ENCODE results near the gene KIR3DL3. TPM values are rescaled to one million over a fixed set of nuclear protein-coding genes. Genes with fewer than 3 reads are reported as not detected.
"Not testable (repeated sequence)": the region's sequence is repeated elsewhere in the genome, so short reads cannot be mapped to it uniquely, and the experiment has no call there.

The KIR3DL3 gene
- total and polyA plus RNA-seq, 7 donors, result 0.06 TPM; not detected in 6

- H3K4me3 ChIP-seq; intact Hi-C loops (cut with DNase I): not testable (repeated sequence)
- WGBS, 2 donors, result 73 to 79% methylated on average over 13 to 14 of the region's 15 CpGs
Measured at GRCh38 chr19:54771018-54771960, 47.0 kb downstream of the KIR3DL3 start.

GRCh38 chr19:54772666-54773065, 48.4 kb downstream of the KIR3DL3 start:
- H3K27me3 ChIP-seq; intact Hi-C loops (cut with DNase I); H3K36me3 ChIP-seq; H3K4me3 ChIP-seq; DNase-seq; H3K4me1 ChIP-seq; H3K27ac ChIP-seq; H3K9me3 ChIP-seq: not testable (repeated sequence)
- WGBS, 2 donors, result 40 to 50% methylated on average over 2 of the region's 2 CpGs

More at GRCh38 chr19:54771018-54771960, 47.0 kb downstream of the KIR3DL3 start:
- not testable (repeated sequence) for H3K4me1 ChIP-seq, H3K27me3 ChIP-seq, H3K27ac ChIP-seq, H3K36me3 ChIP-seq, DNase-seq, H3K9me3 ChIP-seq

- DNase-seq, result not testable (repeated sequence)
Measured at GRCh38 chr19:54775095-54775815, 51.0 kb downstream of the KIR3DL3 start.

GRCh38 chr19:54775830-54776229, 51.6 kb downstream of the KIR3DL3 start:
- H3K4me1 ChIP-seq; H3K4me3 ChIP-seq; intact Hi-C loops (cut with DNase I); H3K36me3 ChIP-seq; H3K9me3 ChIP-seq; H3K27me3 ChIP-seq; H3K27ac ChIP-seq; DNase-seq: not testable (repeated sequence)
- 68% methylated on average over 8 of the region's 8 CpGs for WGBS, 2 donors

More at GRCh38 chr19:54775095-54775815, 51.0 kb downstream of the KIR3DL3 start:
- H3K9me3 ChIP-seq; intact Hi-C loops (cut with DNase I); H3K36me3 ChIP-seq; H3K4me1 ChIP-seq; H3K27me3 ChIP-seq; H3K4me3 ChIP-seq; H3K27ac ChIP-seq: not testable (repeated sequence)
- 72 to 81% methylated on average over 12 of the region's 12 CpGs for WGBS, 2 donors

- H3K4me3 ChIP-seq; H3K27ac ChIP-seq; H3K4me1 ChIP-seq; H3K27me3 ChIP-seq; H3K36me3 ChIP-seq; intact Hi-C loops (cut with DNase I); H3K9me3 ChIP-seq; DNase-seq: not testable (repeated sequence)
- 65 to 69% methylated on average over 4 of the region's 4 CpGs for WGBS, 2 donors
Measured at GRCh38 chr19:54777851-54778250, 53.6 kb downstream of the KIR3DL3 start.

GRCh38 chr19:54778896-54779295, 54.7 kb downstream of the KIR3DL3 start:
- DNase-seq; H3K4me3 ChIP-seq; H3K27me3 ChIP-seq; intact Hi-C loops (cut with DNase I); H3K9me3 ChIP-seq; H3K36me3 ChIP-seq; H3K4me1 ChIP-seq; H3K27ac ChIP-seq: not testable (repeated sequence)
- WGBS, 2 donors, result 64 to 70% methylated on average over 7 of the region's 7 CpGs

GRCh38 chr19:54782916-54783315, 58.7 kb downstream of the KIR3DL3 start:
- H3K9me3 ChIP-seq; DNase-seq; H3K4me1 ChIP-seq; intact Hi-C loops (cut with DNase I); H3K36me3 ChIP-seq; H3K4me3 ChIP-seq; H3K27me3 ChIP-seq; H3K27ac ChIP-seq: not testable (repeated sequence)
- 67 to 79% methylated on average over 4 of the region's 4 CpGs for WGBS, 2 donors

Small RNA genes lying within 50 kb of the gene (small RNA-seq; reads per million reads assigned to genes)
- gene AC245128.2 (0 reads per million in 3 donors), gene KIR3DP1 (0 reads per million in 3 donors)

Other genes with a start within 250 kb of the KIR3DL3 start
- not detected for gene LAIR2, start 221.6 kb upstream of the KIR3DL3 start, total RNA-seq
- gene LAIR2, start 221.6 kb upstream of the KIR3DL3 start, polyA plus RNA-seq, result 1 to 10 TPM in 1 of 3 donors, not detected in 2; 1.9 TPM
- 1 to 10 TPM in 3 of 4 donors, not detected in 1; 3.1 to 3.4 (median 3.2) TPM for gene LILRA2, start 150.7 kb upstream of the KIR3DL3 start, total RNA-seq
- gene LILRA2, start 150.7 kb upstream of the KIR3DL3 start, polyA plus RNA-seq, result 1 to 10 TPM in 2 of 3 donors, under 1 TPM in 1; 0.66 to 3.2 (median 2.4) TPM
- 1 to 10 TPM in 2 of 4 donors, under 1 TPM in 2; 0.66 to 2.3 (median 0.91) TPM for gene LILRA1, start 130.8 kb upstream of the KIR3DL3 start, total RNA-seq
- under 1 TPM in 1 of 3 donors, not detected in 2; 0.54 TPM for gene LILRA1, start 130.8 kb upstream of the KIR3DL3 start, polyA plus RNA-seq
- 1 to 10 TPM; 1.8 to 5.8 (median 3.0) TPM for gene LILRB1, start 94.0 kb upstream of the KIR3DL3 start, total RNA-seq
- 10 to 100 TPM in 1 of 3 donors, 1 to 10 TPM in 2; 3.7 to 11.7 (median 6.6) TPM for gene LILRB1, start 94.0 kb upstream of the KIR3DL3 start, polyA plus RNA-seq
- gene LILRB4, start 61.5 kb upstream of the KIR3DL3 start, total RNA-seq, result 1 to 10 TPM; 1.4 to 6.4 (median 4.3) TPM
- gene LILRB4, start 61.5 kb upstream of the KIR3DL3 start, polyA plus RNA-seq, result 10 to 100 TPM in 2 of 3 donors, 1 to 10 TPM in 1; 3.0 to 23.8 (median 15.8) TPM
- gene KIR2DL3, start 14.1 kb downstream of the KIR3DL3 start, total RNA-seq, result not detected
- gene KIR2DL3, start 14.1 kb downstream of the KIR3DL3 start, polyA plus RNA-seq, result under 1 TPM in 1 of 3 donors, not detected in 2; 0.07 TPM
- gene KIR2DL1, start 45.4 kb downstream of the KIR3DL3 start, total RNA-seq, result not detected
- under 1 TPM in 1 of 3 donors, not detected in 2; 0.06 TPM for gene KIR2DL1, start 45.4 kb downstream of the KIR3DL3 start, polyA plus RNA-seq
- gene KIR2DL4, start 79.2 kb downstream of the KIR3DL3 start, total RNA-seq, result not detected
- under 1 TPM in 1 of 3 donors, not detected in 2; 0.45 TPM for gene KIR2DL4, start 79.2 kb downstream of the KIR3DL3 start, polyA plus RNA-seq
- gene KIR3DL1, start 92.0 kb downstream of the KIR3DL3 start, total RNA-seq, result not detected
- under 1 TPM in 1 of 3 donors, not detected in 2; 0.04 TPM for gene KIR3DL1, start 92.0 kb downstream of the KIR3DL3 start, polyA plus RNA-seq
- not detected for gene KIR2DS4, start 108.2 kb downstream of the KIR3DL3 start, total RNA-seq
- gene KIR2DS4, start 108.2 kb downstream of the KIR3DL3 start, polyA plus RNA-seq, result under 1 TPM in 1 of 3 donors, not detected in 2; 0.10 TPM
- not detected for gene KIR3DL2, start 126.0 kb downstream of the KIR3DL3 start, total RNA-seq
- under 1 TPM in 1 of 3 donors, not detected in 2; 0.22 TPM for gene KIR3DL2, start 126.0 kb downstream of the KIR3DL3 start, polyA plus RNA-seq
- 1 to 10 TPM in 1 of 4 donors, under 1 TPM in 1, not detected in 2; 0.49 to 1.2 TPM for gene FCAR, start 149.8 kb downstream of the KIR3DL3 start, total RNA-seq
- gene FCAR, start 149.8 kb downstream of the KIR3DL3 start, polyA plus RNA-seq, result 1 to 10 TPM in 1 of 3 donors, under 1 TPM in 1, not detected in 1; 0.17 to 2.1 TPM
- not detected for gene NCR1, start 181.7 kb downstream of the KIR3DL3 start, total RNA-seq
- under 1 TPM in 1 of 3 donors, not detected in 2; 0.60 TPM for gene NCR1, start 181.7 kb downstream of the KIR3DL3 start, polyA plus RNA-seq
- gene NLRP7, start 223.1 kb downstream of the KIR3DL3 start, total RNA-seq, result not detected
- under 1 TPM in 1 of 3 donors, not detected in 2; 0.07 TPM for gene NLRP7, start 223.1 kb downstream of the KIR3DL3 start, polyA plus RNA-seq
- gene NLRP2, start 241.9 kb downstream of the KIR3DL3 start, total RNA-seq, result 1 to 10 TPM in 1 of 4 donors, under 1 TPM in 2, not detected in 1; 0.36 to 1.8 (median 0.55) TPM
- 1 to 10 TPM; 3.9 to 9.7 (median 5.4) TPM for gene NLRP2, start 241.9 kb downstream of the KIR3DL3 start, polyA plus RNA-seq

Measured in sigmoid colon (tissue), 7 donors.